GM23248 (cell line): ENCODE measurements around the gene CLIP2. TPM values are rescaled to one million over a fixed set of nuclear protein-coding genes. Genes with fewer than 3 reads are reported as not detected.
A peak's percentile ranks its signal among the peaks of the same experiment; 100 is the strongest.
"Not testable (repeated sequence)": the region's sequence is repeated elsewhere in the genome, so short reads cannot be mapped to it uniquely, and the experiment has no call there.

Source experiments
- DNase-seq: peaks from one replicate; pipeline ENCODE4 v3.0.0-alpha.2; 2015
- H2AFZ ChIP-seq: fragments of 200-600 bp; sonication (generic); 2 replicates; pipeline ENCODE4 v1.6.1; 2016; ENCODE audit warnings: antibody characterized with exemption
- H3F3A ChIP-seq: fragments of 200-600 bp; sonication (generic); 2 replicates; pipeline ENCODE4 v1.6.1; 2016; ENCODE audit warnings: mild to moderate bottlenecking, antibody characterized with exemption, mixed run types; ENCODE audit not compliant: insufficient read depth
- H3K27ac ChIP-seq: fragments of 200-600 bp; sonication (generic); 2 replicates; pipeline ENCODE4 v1.5.1; 2016; ENCODE audit warnings: mild to moderate bottlenecking
- H3K27me3 ChIP-seq: fragments of 200-600 bp; sonication (generic); replicated peaks from 2 replicates; pipeline ENCODE4 v1.6.1; 2016; ENCODE audit warnings: mild to moderate bottlenecking; ENCODE audit not compliant: insufficient read depth
- H3K36me3 ChIP-seq: fragments of 200-600 bp; sonication (generic); 2 replicates; pipeline ENCODE4 v1.6.1; 2016; ENCODE audit warnings: low read depth, mild to moderate bottlenecking
- H3K4me1 ChIP-seq: fragments of 200-600 bp; sonication (generic); 2 replicates; pipeline ENCODE4 v1.6.1; 2016; ENCODE audit warnings: mild to moderate bottlenecking; ENCODE audit not compliant: insufficient read depth
- H3K4me2 ChIP-seq: fragments of 200-600 bp; sonication (generic); one replicate; pipeline ENCODE4 v1.6.1; 2016; ENCODE audit warnings: mild to moderate bottlenecking; ENCODE audit not compliant: unreplicated experiment
- H3K4me3 ChIP-seq: fragments of 200-600 bp; sonication (generic); 2 replicates; pipeline ENCODE4 v1.5.1; 2016; ENCODE audit warnings: mild to moderate bottlenecking
- H3K79me2 ChIP-seq: fragments of 200-600 bp; sonication (generic); 2 replicates; pipeline ENCODE4 v1.6.1; 2016; ENCODE audit warnings: mild to moderate bottlenecking; ENCODE audit not compliant: insufficient read depth
- H3K9ac ChIP-seq: fragments of 200-600 bp; sonication (generic); 2 replicates; pipeline ENCODE4 v1.6.1; 2016; ENCODE audit warnings: mild to moderate bottlenecking
- H3K9me2 ChIP-seq: fragments of 200-600 bp; sonication (generic); 2 replicates; pipeline ENCODE4 v1.6.1; 2016; ENCODE audit warnings: mixed run types, mild to moderate bottlenecking, moderate library complexity; ENCODE audit not compliant: insufficient read depth
- H3K9me3 ChIP-seq: fragments of 200-600 bp; sonication (generic); one replicate; pipeline ENCODE4 v1.6.1; 2017; ENCODE audit warnings: low read depth
- H4K20me1 ChIP-seq: fragments of 200-600 bp; sonication (generic); 2 replicates; pipeline ENCODE4 v1.6.0; 2016; ENCODE audit not compliant: insufficient read depth
- EZH2 ChIP-seq: fragments of 200-600 bp; sonication (generic); IDR thresholded peaks from 2 replicates; pipeline ENCODE4 v1.6.1; 2018; ENCODE audit warnings: antibody characterized with exemption, mild to moderate bottlenecking; ENCODE audit not compliant: insufficient read depth, poor library complexity, severe bottlenecking
- EZH2phosphoT487 ChIP-seq: fragments of 200-600 bp; sonication (generic); IDR thresholded peaks from 2 replicates; pipeline ENCODE4 v1.6.1; 2018; ENCODE audit warnings: antibody characterized with exemption, moderate library complexity, mild to moderate bottlenecking, low read depth; ENCODE audit not compliant: insufficient read depth
- WGBS, 2 experiments: methylation state at CpG; one replicate each; pipeline ENCODE4 v1.1.6; 2015 to 2017; ENCODE audit warnings: low lambda C conversion rate in 2 of 2, low coverage in 1 of 2; ENCODE audit errors: missing lambda C conversion rate in 2 of 2; 5-methylcytosine and 5-hydroxymethylcytosine counted together
- in situ Hi-C: fragments of 300-500 bp; cut with MboI; formaldehyde crosslinking; loops from 2 replicates; pipeline ENCODE4 v1.15.0; 2020
- polyA plus RNA-seq: library from polyadenylated mRNA; unstranded; fragments of >200 nt; fragmentation: Nextera tagmentation; extraction: Ambion mirVana; gene quantifications from 2 replicates; pipeline ENCODE4 v1.2.1, GENCODE V29; 2016
- total RNA-seq: library from RNA; depleted of rRNA; stranded (reverse); fragments of >200 nt; shearing (Covaris generic); gene quantifications from 2 replicates; pipeline ENCODE4 v1.2.3, GENCODE V29; 2014

The CLIP2 gene
- total and polyA plus RNA-seq, 2 experiments from 2014 or later = 13.2 to 40.7 TPM

DNA sequence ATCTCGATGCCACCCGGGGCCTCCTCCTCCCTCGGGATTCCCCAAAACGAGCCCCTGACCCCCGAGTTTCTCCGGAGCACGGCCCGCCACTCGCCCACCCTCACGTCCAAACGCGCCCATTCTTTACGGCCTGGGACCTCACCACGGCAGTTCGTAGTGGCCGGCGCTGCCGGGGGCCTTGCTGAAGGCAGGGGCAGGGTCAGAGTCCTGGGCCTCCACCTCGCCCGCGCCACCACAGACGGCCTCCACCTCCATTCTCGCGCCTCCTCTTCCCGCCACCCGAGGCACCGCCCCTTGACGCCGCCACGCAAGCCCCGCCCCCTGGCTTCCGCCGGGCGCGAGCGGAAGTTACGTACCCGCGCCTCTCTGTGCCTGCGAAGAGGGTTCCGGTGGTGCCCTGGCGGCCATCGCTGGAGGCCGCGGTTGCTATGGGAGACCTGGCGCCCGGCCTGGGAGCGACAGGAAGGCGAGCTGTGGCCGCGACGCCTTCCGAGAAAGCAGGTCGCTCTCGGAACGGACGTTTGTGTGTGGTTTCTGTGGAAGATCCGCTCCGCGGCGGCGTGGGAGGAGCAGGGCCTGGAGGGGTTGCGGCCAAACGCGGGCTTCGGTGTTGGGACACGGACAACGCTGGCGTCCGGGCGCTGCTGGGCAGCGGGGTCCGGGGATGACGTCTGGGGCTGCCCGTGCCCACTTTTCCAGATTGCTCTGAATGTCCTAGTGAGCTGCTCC is 34.9 kb upstream of the CLIP2 start, which contains the start of gene RFC2:
TSS of gene RFC2 (minus strand) at position 271 of the 729 bp plus-strand sequence. CDS start at position 255, 16 bp downstream.
- H3F3A ChIP-seq = peaks cover 18% of the 10 kb centered on the region
- H3K4me3 ChIP-seq = peak within 1 kb of the TSS; percentile 85
- in situ Hi-C loops = no loop called here
- no peaks in the 10 kb centered on the region for H3K9me2 ChIP-seq
- peak within 1 kb of the TSS; percentile 96 for H2AFZ ChIP-seq
- peak; percentile 99 for DNase-seq
- TF ChIP-seq EZH2phosphoT487 = no peak
- H3K36me3 ChIP-seq = peaks cover 3% of the 10 kb centered on the region; the same call in 1 of the 2 replicates
- H3K4me2 ChIP-seq = peak within 1 kb of the TSS; percentile 84
- H3K79me2 ChIP-seq = peaks cover 26% of the 10 kb centered on the region
- WGBS, 2 experiments = 0 to 1% methylated on average over 59 to 72 of the region's 75 CpGs
- H3K9me3 ChIP-seq = no peaks in the 10 kb centered on the region
- peak within 1 kb of the TSS; percentile 89 for H3K27ac ChIP-seq
- no peaks in the 10 kb centered on the region for H4K20me1 ChIP-seq
- peaks cover 21% of the 10 kb centered on the region for H3K4me1 ChIP-seq
- H3K27me3 ChIP-seq = no peaks in the 10 kb centered on the region
- H3K9ac ChIP-seq = peak within 1 kb of the TSS; percentile 88

- H3K9ac ChIP-seq = peak overlapping the region; percentile 88
- WGBS, 2 experiments = 25 to 27% methylated on average over 18 to 20 of the region's 20 CpGs
- peaks cover 26% of the 10 kb centered on the region for H3K79me2 ChIP-seq
- H3K27me3 ChIP-seq = no peaks in the 10 kb centered on the region
- H3F3A ChIP-seq = peaks cover 18% of the 10 kb centered on the region
- in situ Hi-C loops = no loop called here
- peak overlapping the region; percentile 96 for H2AFZ ChIP-seq
- H3K36me3 ChIP-seq = no peaks in the 10 kb centered on the region
- H3K4me2 ChIP-seq = peak overlapping the region; percentile 81
- H3K4me3 ChIP-seq = peak overlapping the region; percentile 85
- DNase-seq = no peak
- peak overlapping the region; percentile 89 for H3K27ac ChIP-seq
- no peaks in the 10 kb centered on the region for H4K20me1 ChIP-seq
- TF ChIP-seq EZH2phosphoT487 (no peak), EZH2 (no peak)
- H3K9me3 ChIP-seq = no peaks in the 10 kb centered on the region
- H3K9me2 ChIP-seq = no peaks in the 10 kb centered on the region
- H3K4me1 ChIP-seq = peaks cover 21% of the 10 kb centered on the region
Observed at GRCh38 chr7:74254858-74255379, 34.3 kb upstream of the CLIP2 start.

GRCh38 chr7:74255461-74255860 is 33.7 kb upstream of the CLIP2 start:
- H3K9me2 ChIP-seq, in situ Hi-C loops, H3K4me2 ChIP-seq, H3K27me3 ChIP-seq, H3K36me3 ChIP-seq, H4K20me1 ChIP-seq, H3K9me3 ChIP-seq, DNase-seq: not testable (repeated sequence)
- peak overlapping the region; percentile 88 for H3K9ac ChIP-seq
- peaks cover 26% of the 10 kb centered on the region for H3K79me2 ChIP-seq
- peak overlapping the region; percentile 85 for H3K4me3 ChIP-seq
- H3K27ac ChIP-seq = peak overlapping the region; percentile 89
- H3F3A ChIP-seq = peaks cover 18% of the 10 kb centered on the region
- 84 to 85% methylated on average over 6 of the region's 6 CpGs for WGBS, 2 experiments
- peaks cover 21% of the 10 kb centered on the region for H3K4me1 ChIP-seq
- H2AFZ ChIP-seq = peak overlapping the region; percentile 96; the same call in 1 of the 2 replicates

DNA sequence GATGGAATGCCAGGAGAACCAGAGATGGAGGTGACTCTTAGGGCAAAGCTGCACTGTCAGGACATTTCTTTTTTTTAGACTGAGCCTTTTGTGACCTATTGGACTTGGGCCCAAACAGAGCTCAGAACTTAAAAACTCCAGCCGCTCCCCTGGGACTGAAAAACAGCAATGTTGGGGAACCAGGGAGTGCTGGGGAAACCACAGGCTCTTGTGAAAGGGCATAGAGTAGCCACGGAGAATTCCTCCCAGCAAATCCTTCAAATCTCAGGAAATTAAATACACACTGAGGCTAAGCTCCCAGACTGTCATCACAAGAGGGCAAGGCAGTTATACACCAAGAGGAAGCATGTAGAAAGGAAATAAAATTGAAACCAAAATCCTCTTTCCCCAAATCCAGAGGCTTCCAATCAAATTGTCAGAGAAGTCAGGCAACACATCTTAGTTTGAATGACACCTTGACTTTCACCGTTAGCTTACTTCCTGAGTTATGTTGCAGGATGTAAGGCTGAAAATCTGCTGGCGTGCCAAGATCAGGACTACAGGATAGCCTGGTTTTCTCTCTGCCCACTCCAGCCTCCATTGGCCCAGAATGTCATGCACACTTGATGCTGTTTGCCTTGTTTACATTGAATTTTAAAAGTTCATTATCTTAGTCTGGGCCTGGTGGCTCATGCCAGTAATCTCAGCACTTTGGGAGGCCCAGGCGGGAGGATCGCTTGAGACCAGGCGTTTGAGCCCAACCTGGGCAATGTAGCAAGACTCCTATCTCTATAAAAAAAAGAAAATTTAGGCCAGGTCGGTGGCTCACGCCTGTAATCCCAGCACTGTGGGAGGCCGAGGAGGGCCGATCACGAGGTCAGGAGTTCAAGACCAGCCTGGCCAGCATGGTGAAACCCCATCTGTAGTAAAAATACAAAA is 32.5 kb upstream of the CLIP2 start:
- H3K36me3 ChIP-seq = no peaks in the 10 kb centered on the region
- no peaks in the 10 kb centered on the region for H4K20me1 ChIP-seq
- 77% methylated on average over 12 of the region's 12 CpGs for WGBS, 2 experiments
- peak; percentile 86 for DNase-seq
- peaks cover 26% of the 10 kb centered on the region for H3K79me2 ChIP-seq
- peak overlapping the region; percentile 53 for H3K27ac ChIP-seq
- no peaks in the 10 kb centered on the region for H3K9me3 ChIP-seq
- peaks cover 18% of the 10 kb centered on the region for H3F3A ChIP-seq
- no peak overlapping the region for H3K4me3 ChIP-seq
- H3K27me3 ChIP-seq = no peaks in the 10 kb centered on the region
- in situ Hi-C loops = no loop called here
- peak overlapping the region; percentile 9 for H3K4me2 ChIP-seq
- peak overlapping the region; percentile 27; the same call in 1 of the 2 replicates for H2AFZ ChIP-seq
- H3K4me1 ChIP-seq = peaks cover 21% of the 10 kb centered on the region
- H3K9me2 ChIP-seq = no peaks in the 10 kb centered on the region
- TF ChIP-seq EZH2phosphoT487 (no peak), EZH2 (no peak)
- H3K9ac ChIP-seq = peak overlapping the region; percentile 12
